Measurements from ENCODE around the gene SRCIN1. TPM values are rescaled to one million over a fixed set of nuclear protein-coding genes. Genes with fewer than 3 reads are reported as not detected.
A peak's percentile ranks its signal among the peaks of the same experiment; 100 is the strongest.
"Not testable (repeated sequence)": the region's sequence is repeated elsewhere in the genome, so short reads cannot be mapped to it uniquely, and the experiment has no call there.

Gene SRCIN1
- total RNA-seq, 1 experiment from 2014 or later: 0.80 TPM

DNA sequence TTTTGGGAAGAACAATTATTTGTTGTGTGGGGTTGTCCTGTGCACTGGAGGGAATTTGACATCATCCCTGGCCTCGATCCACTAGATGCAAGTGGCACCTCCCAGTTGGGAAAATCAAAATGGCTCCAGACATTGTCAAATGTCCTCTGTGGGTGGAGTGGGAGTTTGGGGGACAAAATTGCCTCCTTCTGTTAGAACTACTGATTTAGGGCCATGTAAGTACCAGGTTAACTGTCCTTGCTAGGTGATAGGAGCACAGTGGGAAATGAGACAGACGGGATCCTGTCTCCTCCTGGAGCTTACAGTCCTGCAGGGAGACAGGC is 120.6 kb downstream of the SRCIN1 start:
- DNase-seq (ENCODE audit: low read depth): no peak

DNA sequence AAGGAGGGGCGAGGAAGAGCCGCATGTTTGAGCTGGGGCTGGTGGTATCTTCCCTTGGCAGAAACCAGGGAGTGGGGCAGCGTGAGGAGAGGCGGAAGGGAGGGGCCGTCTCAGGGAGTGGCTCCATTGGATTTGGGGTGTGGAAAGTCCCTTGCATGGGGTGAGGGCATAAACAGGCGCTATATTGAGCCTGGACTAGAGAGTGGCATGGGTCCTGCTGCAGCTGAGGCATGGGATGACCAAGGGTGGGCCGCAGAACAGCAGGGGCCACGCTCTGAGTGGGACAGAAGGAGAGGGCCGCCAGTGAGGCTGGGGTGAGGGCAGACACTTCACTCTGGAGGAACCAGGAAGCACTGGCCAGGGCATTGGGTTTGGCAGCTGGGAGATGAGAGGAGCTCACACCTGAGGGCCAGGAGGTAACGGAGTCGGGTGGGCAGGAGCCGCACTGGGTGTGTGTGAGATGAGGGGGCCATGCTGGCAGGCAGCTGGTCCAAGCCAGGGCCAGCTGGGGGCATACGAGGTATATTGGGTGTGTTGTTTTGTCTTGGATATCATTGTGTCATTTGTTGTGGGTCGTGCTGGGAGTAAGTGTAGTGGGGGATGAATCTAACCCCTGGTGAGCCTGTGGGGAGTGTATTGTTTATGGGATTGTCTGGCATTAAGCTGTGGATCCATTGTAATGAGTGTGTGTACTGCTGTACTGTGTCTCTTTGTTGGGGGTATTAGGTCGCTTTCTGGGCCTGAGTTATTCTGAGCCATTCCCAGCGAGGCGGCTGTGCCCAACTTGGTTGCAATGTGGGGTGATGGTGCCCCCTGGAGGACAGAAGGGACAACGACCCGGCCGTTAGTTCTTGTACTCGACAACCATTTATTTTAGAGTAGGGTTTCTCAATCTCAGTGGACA is 121.3 kb downstream of the SRCIN1 start:
- DNase-seq (ENCODE audit: low read depth): peak; percentile 64

DNA sequence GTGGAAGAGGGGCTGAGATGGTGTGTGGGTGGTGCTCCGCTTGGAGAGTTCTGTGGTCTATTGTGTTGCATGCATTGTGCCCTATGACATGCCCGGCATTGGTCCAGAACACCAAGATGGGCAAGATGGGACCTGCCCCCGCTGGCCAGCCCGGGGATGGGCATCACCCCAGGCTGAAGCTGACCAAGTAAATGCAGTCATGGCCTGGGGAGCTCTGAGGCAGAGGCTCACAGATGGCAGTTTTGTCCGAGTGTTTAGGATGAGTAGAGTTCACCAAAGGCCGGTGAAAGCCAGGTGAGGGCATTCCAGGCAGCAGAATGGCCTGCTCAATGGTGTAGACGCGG is 123.1 kb downstream of the SRCIN1 start:
- not testable (repeated sequence) for DNase-seq (ENCODE audit: low read depth)

DNA sequence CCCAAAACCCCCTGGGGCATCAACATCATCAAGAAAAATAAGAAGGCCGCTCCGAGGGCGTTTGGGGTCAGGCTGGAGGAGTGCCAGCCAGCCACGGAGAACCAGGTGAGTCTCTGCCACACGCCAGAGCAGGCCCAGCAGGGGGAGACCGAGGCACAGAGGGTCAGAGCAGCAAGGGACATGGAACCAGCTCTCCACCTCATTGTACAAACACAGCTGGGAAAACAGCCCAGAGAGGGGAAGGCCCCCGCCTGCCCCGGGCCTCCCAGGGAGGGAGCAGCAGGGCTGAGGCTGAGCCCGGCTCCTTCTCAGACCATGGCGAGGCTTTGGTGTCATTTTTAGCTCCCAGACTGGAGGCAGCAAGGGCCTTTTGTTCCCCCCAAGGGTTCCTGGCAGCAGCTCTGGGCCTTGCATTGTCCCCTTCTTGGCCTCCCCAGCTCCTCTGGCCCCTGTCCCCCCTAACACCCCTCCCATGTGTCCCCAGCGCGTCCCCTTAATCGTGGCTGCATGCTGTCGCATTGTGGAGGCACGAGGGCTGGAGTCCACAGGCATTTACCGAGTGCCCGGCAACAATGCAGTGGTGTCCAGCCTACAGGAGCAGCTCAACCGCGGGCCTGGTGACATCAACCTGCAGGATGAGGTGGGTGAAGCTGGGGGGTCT is 123.6 kb downstream of the SRCIN1 start:
- not testable (repeated sequence) for DNase-seq (ENCODE audit: low read depth)

Other genes starting within 250 kb of the SRCIN1 start
- gene ARHGAP23, start 177.5 kb downstream of the SRCIN1 start, total RNA-seq (2014; rRNA removed; shearing (Covaris generic)): 4.1 and 7.1 TPM in 2 replicates
- gene EPOP, start 69.0 kb upstream of the SRCIN1 start, total RNA-seq (2014; rRNA removed; shearing (Covaris generic)): 7.0 and 8.2 TPM in 2 replicates
- gene MLLT6, start 99.3 kb upstream of the SRCIN1 start, total RNA-seq (2014; rRNA removed; shearing (Covaris generic)): 12.4 and 12.9 TPM in 2 replicates
- 0.57 and 3.4 TPM in 2 replicates for gene CISD3, start 124.4 kb upstream of the SRCIN1 start, total RNA-seq (2014; rRNA removed; shearing (Covaris generic))
- gene PCGF2, start 142.4 kb upstream of the SRCIN1 start, total RNA-seq (2014; rRNA removed; shearing (Covaris generic)): 3.3 and 3.5 TPM in 2 replicates
- gene PSMB3, start 146.8 kb upstream of the SRCIN1 start, total RNA-seq (2014; rRNA removed; shearing (Covaris generic)): 524 and 545 TPM in 2 replicates
- gene PIP4K2B, start 193.6 kb upstream of the SRCIN1 start, total RNA-seq (2014; rRNA removed; shearing (Covaris generic)): 16.6 and 22.4 TPM in 2 replicates
- gene CWC25, start 219.4 kb upstream of the SRCIN1 start, total RNA-seq (2014; rRNA removed; shearing (Covaris generic)): 9.8 and 17.3 TPM in 2 replicates
- 1,167 and 1,311 TPM in 2 replicates for gene RPL23, start 247.8 kb upstream of the SRCIN1 start, total RNA-seq (2014; rRNA removed; shearing (Covaris generic))